Activated CD8-positive, alpha-beta memory T cell treated with anti-CD3 and anti-CD28 coated beads, Interleukin-2, amount 10 ng/mL, durations not matched to agents 7 days and 5 days (primary cell): ENCODE measurements around the gene CD48. TPM values are rescaled to one million over a fixed set of nuclear protein-coding genes. Genes with fewer than 3 reads are reported as not detected.

Source experiments
- ATAC-seq: fragments of 150-1000 bp; cut with Tn5 transposase; one replicate; pipeline ENCODE4 v1.10.0; 2021; ENCODE audit warnings: moderate library complexity
- CTCF ChIA-PET: fragments of 350-600 bp; sonication (Branson Sonifier 250); formaldehyde crosslinking; loops from one replicate; lab custom pipeline; 2021; ENCODE audit warnings: antibody characterized with exemption; lab: Charles Lee
- DNase-seq: peaks from one replicate; pipeline ENCODE4 v3.0.0-alpha.2; 2020
- H3K27ac Mint-ChIP-seq: one replicate; pipeline ENCODE4 v1.8.0; 2021; ENCODE audit warnings: mild to moderate bottlenecking, mixed read lengths
- H3K27me3 Mint-ChIP-seq: one replicate; pipeline ENCODE4 v1.8.0; 2021; ENCODE audit warnings: mixed read lengths
- H3K36me3 Mint-ChIP-seq: one replicate; pipeline ENCODE4 v1.8.0; 2021; ENCODE audit warnings: mild to moderate bottlenecking, mixed read lengths
- H3K4me1 Mint-ChIP-seq: one replicate; pipeline ENCODE4 v1.8.0; 2021; ENCODE audit warnings: mixed read lengths
- H3K4me3 Mint-ChIP-seq: one replicate; pipeline ENCODE4 v1.8.0; 2021; ENCODE audit warnings: mild to moderate bottlenecking, moderate library complexity, mixed read lengths
- H3K9me3 Mint-ChIP-seq: one replicate; pipeline ENCODE4 v1.8.0; 2022; ENCODE audit warnings: low read depth, mixed read lengths
- total RNA-seq, 2 experiments: library from RNA; stranded (reverse); gene quantifications; one replicate each; pipeline ENCODE4 v1.2.3, GENCODE V29; 2021

Gene CD48
- total RNA-seq, 2 experiments from 2014 or later = 304 to 332 TPM

DNA sequence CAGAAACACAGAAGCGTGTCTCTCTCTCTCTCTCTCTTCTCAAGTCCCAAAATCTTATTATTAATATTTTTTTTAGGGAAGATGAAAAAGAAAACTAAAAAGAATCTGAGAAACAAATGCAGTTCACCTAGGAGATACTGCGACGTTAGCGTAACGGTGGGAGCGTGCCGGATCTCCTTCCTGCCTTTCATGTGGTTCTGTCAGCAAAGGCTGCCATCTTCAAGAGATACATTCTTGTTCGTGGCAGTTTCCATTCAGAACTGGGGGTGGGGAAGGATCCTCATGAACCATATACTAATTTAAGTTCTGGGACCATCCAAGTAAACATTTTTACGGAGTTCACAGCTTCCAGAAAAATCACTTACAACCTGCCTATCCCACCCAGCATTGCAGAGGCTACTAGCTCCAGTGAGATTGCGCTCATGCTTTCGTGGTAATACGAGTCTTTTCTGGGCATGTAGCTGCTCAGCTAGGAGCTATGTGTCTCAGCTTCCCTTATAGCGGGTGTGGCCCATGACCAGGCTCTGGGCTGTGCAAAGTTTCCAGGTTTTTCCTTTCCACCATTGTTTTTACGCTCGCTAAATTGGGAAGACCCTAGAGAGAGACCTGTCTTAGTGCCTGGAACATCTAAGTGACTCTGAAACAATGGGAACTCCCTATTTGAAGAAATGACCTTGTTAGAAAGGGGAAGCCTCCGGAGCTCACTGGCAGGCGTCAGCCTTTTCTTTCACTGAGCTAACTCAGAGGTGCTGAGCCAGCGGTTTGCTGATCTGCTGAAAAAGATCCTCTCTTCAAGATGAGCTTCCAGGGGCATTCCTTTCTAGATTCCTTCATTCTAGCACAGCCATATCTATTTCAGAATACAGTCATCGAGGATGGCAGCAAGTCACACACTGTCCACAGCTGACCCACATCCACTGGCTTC, 82.1 kb downstream of the CD48 start:
- peak overlapping the region; percentile 97 for H3K27ac Mint-ChIP-seq
- CTCF ChIA-PET = interaction anchor here (0.8 to 2.5 kb wide), 8 partner anchors 8 to 49 kb away, joined by 3 to 13 read pairs (median 6); partner anchors contain the start of gene SLAMF1
- ATAC-seq (peak; percentile 42), DNase-seq (peak; percentile 83)
- no peaks in the 10 kb centered on the region for H3K9me3 Mint-ChIP-seq
- H3K4me1 Mint-ChIP-seq = peaks cover 97% of the 10 kb centered on the region
- peaks cover 78% of the 10 kb centered on the region for H3K36me3 Mint-ChIP-seq
- no peaks in the 10 kb centered on the region for H3K27me3 Mint-ChIP-seq
- peak overlapping the region; percentile 46 for H3K4me3 Mint-ChIP-seq

DNA sequence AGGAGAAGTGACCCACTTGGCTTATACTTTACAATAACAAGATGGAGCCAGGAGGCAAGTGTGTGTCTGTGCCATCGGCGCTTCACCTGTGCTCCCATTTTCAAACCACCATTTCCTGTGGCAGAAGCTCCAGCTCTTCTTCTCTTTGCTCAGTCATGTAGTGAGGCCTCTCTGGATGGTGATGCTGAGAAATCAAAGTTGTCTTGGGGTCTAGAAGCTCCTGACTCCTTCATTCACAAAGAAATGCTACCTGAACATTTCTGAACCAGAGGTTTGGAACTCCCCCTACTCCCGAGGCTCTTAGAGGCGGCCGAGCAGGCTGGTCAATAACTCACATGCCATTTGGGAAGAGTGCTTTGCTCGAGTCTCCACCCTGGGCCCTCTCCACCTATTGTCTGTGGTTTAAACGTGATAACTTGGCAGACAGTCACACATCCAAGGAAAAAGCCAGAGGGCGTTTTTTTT, 82.8 kb downstream of the CD48 start:
- H3K4me3 Mint-ChIP-seq = peak overlapping the region; percentile 44
- H3K36me3 Mint-ChIP-seq = peaks cover 76% of the 10 kb centered on the region
- DNase-seq (no peak), ATAC-seq (peak; percentile 7)
- peaks cover 97% of the 10 kb centered on the region for H3K4me1 Mint-ChIP-seq
- H3K27ac Mint-ChIP-seq = peak overlapping the region; percentile 97
- no peaks in the 10 kb centered on the region for H3K27me3 Mint-ChIP-seq
- H3K9me3 Mint-ChIP-seq = no peaks in the 10 kb centered on the region
- CTCF ChIA-PET = interaction anchor here (0.8 to 2.5 kb wide), 8 partner anchors 9 to 50 kb away, joined by 3 to 13 read pairs (median 4); partner anchors contain the start of gene SLAMF1

Other genes with a start within 250 kb of the CD48 start
- gene SLAMF6, start 188.6 kb downstream of the CD48 start, total RNA-seq = 10 to 100 TPM; 28.8 to 31.0 TPM
- 10 to 100 TPM; 29.9 to 34.6 TPM for gene CD84, start 132.3 kb downstream of the CD48 start, total RNA-seq
- 100 to 1,000 TPM in 1 of 2 experiments, 10 to 100 TPM in 1; 59.3 to 105 TPM for gene SLAMF1, start 64.8 kb downstream of the CD48 start, total RNA-seq
- gene SLAMF7, start 27.4 kb upstream of the CD48 start, total RNA-seq = 100 to 1,000 TPM; 107 to 126 TPM
- 1 to 10 TPM; 1.3 to 8.0 TPM for gene LY9, start 84.4 kb upstream of the CD48 start, total RNA-seq
- 10 to 100 TPM; 25.6 to 34.5 TPM for gene CD244, start 151.1 kb upstream of the CD48 start, total RNA-seq
- gene ITLN1, start 173.4 kb upstream of the CD48 start, total RNA-seq = not detected
- not detected for gene ITLN2, start 243.0 kb upstream of the CD48 start, total RNA-seq